Endothelial cell of hepatic sinusoid (primary cell): ENCODE measurements around the gene FAM200C.

Experiments
- in situ Hi-C: cut with HindIII; loops from 2 replicates; pipeline ENCODE4 v1.10.0; 2017; ENCODE audit warnings: low sequenced_read_pairs

FAM200C gene

GRCh38 chr5:160369990-160370712 is 29.7 kb downstream of the FAM200C start, which contains the start of gene C1QTNF2:
Gene C1QTNF2, minus strand, starts transcription at chr5:160370626. Its CDS starts 15,615 bp downstream, at chr5:160355011.
- in situ Hi-C loops = loop anchor here (25.0 kb wide), 1 partner anchor 333 kb away; no protein-coding TSS in a partner anchor

- in situ Hi-C loops = loop anchor here (25.0 kb wide), 1 partner anchor 331 kb away; no protein-coding TSS in a partner anchor
These were observed 32.0 kb downstream of the FAM200C start for GRCh38 chr5:160367885-160368284.

DNA sequence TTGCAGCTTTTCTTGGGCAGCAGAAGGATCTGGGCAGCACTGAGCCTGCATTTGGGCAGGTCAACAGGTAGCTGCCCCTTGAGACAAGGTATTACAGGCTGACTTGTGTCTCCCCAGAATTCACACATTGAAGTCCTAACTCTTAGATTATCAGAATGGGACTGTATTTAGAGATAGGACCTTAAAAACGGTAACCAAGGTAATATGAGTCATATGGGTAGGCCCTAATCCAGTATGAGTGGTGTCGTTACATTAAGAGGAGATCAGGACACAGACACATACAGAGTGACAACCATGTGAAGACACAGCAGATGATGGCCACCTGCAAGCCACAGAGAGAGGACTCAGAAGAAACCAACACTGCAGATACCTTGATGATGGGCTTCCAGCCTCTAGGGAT is 32.6 kb downstream of the FAM200C start:
- in situ Hi-C loops = loop anchor here (25.0 kb wide), 1 partner anchor 330 kb away; no protein-coding TSS in a partner anchor

DNA sequence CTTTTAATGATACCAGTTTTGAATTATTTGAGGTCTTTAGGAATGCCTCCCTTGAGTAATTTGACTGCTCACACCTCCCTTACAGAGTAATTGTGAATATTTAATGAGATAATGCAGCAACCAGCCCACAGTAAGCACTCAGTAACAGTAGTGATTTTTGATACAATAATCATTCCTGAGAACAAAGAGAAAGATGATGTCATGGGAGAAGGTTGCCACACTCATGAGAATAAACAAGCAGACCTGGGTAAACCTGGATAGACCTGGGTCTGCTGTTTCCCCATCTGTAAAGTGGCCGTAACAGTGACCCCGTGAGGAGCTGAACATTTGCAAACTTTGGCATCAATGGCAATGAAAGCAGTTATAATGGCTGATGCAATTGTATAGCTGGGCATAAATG is 33.6 kb downstream of the FAM200C start:
- in situ Hi-C loops = loop anchor here (25.0 kb wide), 1 partner anchor 329 kb away; no protein-coding TSS in a partner anchor

GRCh38 chr5:160363660-160364395 is 36.0 kb downstream of the FAM200C start:
- in situ Hi-C loops = loop anchor here (25.0 kb wide), 1 partner anchor 327 kb away; no protein-coding TSS in a partner anchor

DNA sequence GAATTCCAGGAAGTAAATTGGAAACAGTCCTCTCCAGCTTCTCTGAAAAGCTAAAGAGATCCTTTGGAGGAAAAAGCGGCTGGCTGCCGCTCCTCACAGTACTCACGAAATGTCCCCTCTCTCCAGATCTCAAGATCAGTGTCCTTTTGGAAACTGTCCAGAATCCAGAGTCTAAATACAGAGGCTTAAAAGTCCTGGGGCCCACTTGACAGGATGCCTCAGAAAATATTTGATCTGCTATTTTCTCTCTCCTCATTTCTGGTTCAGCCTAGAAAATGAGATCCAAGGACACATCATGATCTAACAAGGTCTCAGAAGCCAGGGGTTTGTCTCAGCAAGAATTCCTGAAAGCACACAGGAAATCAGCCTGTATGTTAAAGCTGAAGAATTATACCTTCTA is 36.6 kb downstream of the FAM200C start:
- in situ Hi-C loops = loop anchor here (25.0 kb wide), 1 partner anchor 326 kb away; no protein-coding TSS in a partner anchor

- in situ Hi-C loops = loop anchor here (25.0 kb wide), 1 partner anchor 324 kb away; no protein-coding TSS in a partner anchor
These were observed 38.1 kb downstream of the FAM200C start for GRCh38 chr5:160361624-160362228.

- in situ Hi-C loops = loop anchor here (25.0 kb wide), 1 partner anchor 323 kb away; no protein-coding TSS in a partner anchor
These were observed 39.5 kb downstream of the FAM200C start for GRCh38 chr5:160360310-160360709.

GRCh38 chr5:160359816-160360215 is 40.0 kb downstream of the FAM200C start:
- in situ Hi-C loops = loop anchor here (25.0 kb wide), 1 partner anchor 323 kb away; no protein-coding TSS in a partner anchor

- in situ Hi-C loops = loop anchor here (25.0 kb wide), 1 partner anchor 322 kb away; no protein-coding TSS in a partner anchor
These were observed 40.6 kb downstream of the FAM200C start for GRCh38 chr5:160359242-160359641.

DNA sequence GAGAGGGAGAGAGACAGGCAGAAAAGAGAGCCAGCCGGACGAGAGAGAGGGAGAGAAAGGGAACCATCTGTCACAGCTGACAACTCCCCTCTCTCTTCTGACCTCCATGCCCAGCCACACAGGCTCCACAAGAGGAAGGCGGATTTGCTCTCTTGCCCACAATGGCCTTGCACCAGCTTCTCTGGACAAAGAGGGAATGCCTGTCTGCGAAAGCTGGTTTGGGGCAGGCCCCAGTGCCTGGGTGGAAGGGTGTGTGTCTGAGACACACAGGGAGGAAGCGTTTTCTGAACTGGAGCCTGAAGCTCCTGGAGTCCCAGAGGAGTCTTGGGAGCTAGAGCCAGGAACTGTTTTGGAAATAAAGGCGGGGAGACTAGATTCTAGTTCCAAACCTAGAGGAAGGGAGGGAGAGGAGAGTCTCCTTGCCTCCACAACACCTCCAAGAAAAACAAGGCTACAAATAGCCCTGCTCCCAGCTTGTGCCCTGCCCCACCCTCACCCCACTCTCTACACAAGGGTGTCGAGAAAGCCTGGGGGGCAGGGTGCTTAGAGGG is 41.9 kb downstream of the FAM200C start:
- in situ Hi-C loops = loop anchor here (25.0 kb wide), 1 partner anchor 321 kb away; no protein-coding TSS in a partner anchor

DNA sequence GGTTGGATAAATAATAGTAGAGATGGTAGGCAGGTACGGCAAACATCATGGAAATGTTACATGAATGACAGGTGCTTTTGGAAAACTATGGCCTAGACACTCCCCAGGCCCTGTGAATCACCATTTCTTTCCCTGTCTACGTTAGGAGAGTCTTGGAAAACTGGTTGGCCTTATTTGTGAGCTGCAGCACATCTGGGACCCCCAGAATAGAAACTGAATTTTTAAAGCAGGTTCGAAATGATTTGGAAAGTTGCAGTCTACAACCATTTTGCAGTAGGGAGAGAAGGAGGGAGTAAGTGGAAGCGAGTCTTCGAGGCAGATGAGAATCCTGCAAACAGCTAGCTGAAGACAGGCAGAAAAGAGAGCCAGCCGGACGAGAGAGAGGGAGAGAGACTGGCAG is 42.5 kb downstream of the FAM200C start:
- in situ Hi-C loops = loop anchor here (25.0 kb wide), 1 partner anchor 320 kb away; no protein-coding TSS in a partner anchor

GRCh38 chr5:160356550-160357347 is 43.1 kb downstream of the FAM200C start:
- in situ Hi-C loops = loop anchor here (25.0 kb wide), 1 partner anchor 319 kb away; no protein-coding TSS in a partner anchor

GRCh38 chr5:160354666-160355065 is 45.2 kb downstream of the FAM200C start:
- in situ Hi-C loops = loop anchor here (25.0 kb wide), 1 partner anchor 317 kb away; no protein-coding TSS in a partner anchor

- in situ Hi-C loops = loop anchor here (25.0 kb wide), 1 partner anchor 316 kb away; no protein-coding TSS in a partner anchor
These were observed 46.5 kb downstream of the FAM200C start for GRCh38 chr5:160353379-160353778.

GRCh38 chr5:160352308-160352707 is 47.5 kb downstream of the FAM200C start:
- in situ Hi-C loops = loop anchor here (25.0 kb wide), 1 partner anchor 315 kb away; no protein-coding TSS in a partner anchor

- in situ Hi-C loops = loop anchor here (25.0 kb wide), 1 partner anchor 313 kb away; no protein-coding TSS in a partner anchor
These were observed 49.9 kb downstream of the FAM200C start for GRCh38 chr5:160349935-160350303.

DNA sequence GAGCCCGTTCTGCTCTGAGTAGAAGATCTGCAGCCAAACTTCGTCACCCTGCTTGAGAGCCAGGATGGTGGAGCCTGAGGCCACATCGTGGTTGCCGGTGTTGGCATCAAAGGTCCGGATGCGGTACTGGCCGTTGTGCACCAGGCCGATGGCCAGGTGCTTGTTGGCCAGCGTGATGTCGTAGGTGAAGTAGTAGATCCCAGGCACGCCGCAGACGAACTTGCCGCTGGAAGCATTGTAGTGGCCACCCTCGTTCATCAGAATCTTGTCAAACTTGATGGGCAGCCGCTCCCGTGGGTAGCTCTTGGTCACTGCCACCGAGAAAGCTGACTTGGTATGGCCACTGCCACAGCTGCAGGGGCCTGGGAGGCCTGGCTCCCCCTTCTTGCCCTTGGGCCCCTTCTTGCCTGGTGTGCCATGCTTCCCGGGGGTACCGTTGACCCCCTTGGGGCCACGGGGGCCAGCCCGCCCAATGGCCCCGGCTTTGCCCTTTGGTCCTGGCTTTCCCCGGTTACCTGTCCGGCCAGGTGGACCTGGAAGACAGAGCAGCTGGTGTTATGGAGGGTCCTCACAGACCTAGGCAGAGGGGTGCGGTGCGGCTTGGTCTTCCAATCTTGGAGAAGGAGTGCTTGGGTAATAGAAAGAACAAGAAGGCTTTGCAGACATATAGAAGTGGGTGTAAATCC is 50.5 kb downstream of the FAM200C start:
- in situ Hi-C loops = no loop called here

GRCh38 chr5:160348080-160348479 is 51.8 kb downstream of the FAM200C start:
- in situ Hi-C loops = no loop called here
